HG03139 (cell line): Measurements from ENCODE around the gene EHMT2.
"Not testable (repeated sequence)": the region's sequence is repeated elsewhere in the genome, so short reads cannot be mapped to it uniquely, and the experiment has no call there.

Experiments
- ATAC-seq: cut with Tn5 transposase; IDR thresholded peaks from one replicate; pipeline ENCODE4 v1.9.1; 2021; ENCODE audit not compliant: unreplicated experiment

The EHMT2 gene

GRCh38 chr6:31897612-31898382 is at the start of gene EHMT2:
EHMT2 (minus strand) TSS chr6:31897698; CDS start chr6:31897677, 21 bp downstream.
- ATAC-seq, result peak; percentile 33

- no peak for ATAC-seq
Observed at GRCh38 chr6:31947070-31947675, 49.7 kb upstream of the EHMT2 start.

- no peak for ATAC-seq
Observed at GRCh38 chr6:31946370-31946885, 48.9 kb upstream of the EHMT2 start.

GRCh38 chr6:31945507-31946369 is 48.2 kb upstream of the EHMT2 start, which contains the start of gene CFB:
CFB (plus strand) TSS chr6:31946095; CDS start chr6:31946222, 127 bp downstream.
- ATAC-seq, result no peak

GRCh38 chr6:31945154-31945506 is 47.6 kb upstream of the EHMT2 start:
- no peak for ATAC-seq

- no peak for ATAC-seq
Observed at GRCh38 chr6:31943742-31944141, 46.2 kb upstream of the EHMT2 start.

- ATAC-seq, result no peak
Observed at GRCh38 chr6:31940256-31940664, 42.8 kb upstream of the EHMT2 start.

- ATAC-seq, result no peak
Observed at GRCh38 chr6:31935823-31936222, 38.3 kb upstream of the EHMT2 start.

- no peak for ATAC-seq
Observed at GRCh38 chr6:31935021-31935420, 37.5 kb upstream of the EHMT2 start.

GRCh38 chr6:31933537-31933936 is 36.0 kb upstream of the EHMT2 start:
- no peak for ATAC-seq

- not testable (repeated sequence) for ATAC-seq
Observed at GRCh38 chr6:31932137-31932536, 34.6 kb upstream of the EHMT2 start.

- no peak for ATAC-seq
Observed at GRCh38 chr6:31930962-31931361, 33.5 kb upstream of the EHMT2 start.

GRCh38 chr6:31928672-31928939 is 31.1 kb upstream of the EHMT2 start:
- ATAC-seq, result no peak

GRCh38 chr6:31927863-31928671 is 30.6 kb upstream of the EHMT2 start:
- no peak for ATAC-seq

GRCh38 chr6:31927242-31927862 is 29.9 kb upstream of the EHMT2 start, which contains the start of gene C2:
C2 (plus strand) TSS chr6:31927717; CDS start chr6:31927753, 36 bp downstream.
- no peak for ATAC-seq

GRCh38 chr6:31922942-31923341 is 25.4 kb upstream of the EHMT2 start:
- ATAC-seq, result no peak

- no peak for ATAC-seq
Observed at GRCh38 chr6:31920811-31921210, 23.3 kb upstream of the EHMT2 start.

GRCh38 chr6:31919624-31920303 is 22.3 kb upstream of the EHMT2 start:
- ATAC-seq, result no peak

- ATAC-seq, result no peak
Observed at GRCh38 chr6:31918069-31918720, 20.7 kb upstream of the EHMT2 start.
